AG09309 (cell line): ENCODE results near the gene ACYP1.

Experiments
- DNase-seq: peaks from one replicate; pipeline ENCODE4 v3.0.0-alpha.2; 2010; ENCODE audit warnings: low read depth
- H3K4me3 ChIP-seq: 2 replicates; pipeline ENCODE4 v1.5.1; 2011; ENCODE audit warnings: mild to moderate bottlenecking, low read depth, low read length, moderate library complexity; ENCODE audit not compliant: control insufficient read depth
- CTCF ChIP-seq: IDR thresholded peaks from 2 replicates; pipeline ENCODE4 v1.5.1; 2011; ENCODE audit warnings: mild to moderate bottlenecking, low read depth, low read length, inconsistent platforms; ENCODE audit not compliant: insufficient read depth, control insufficient read depth; ENCODE audit errors: missing control alignments

Gene ACYP1

DNA sequence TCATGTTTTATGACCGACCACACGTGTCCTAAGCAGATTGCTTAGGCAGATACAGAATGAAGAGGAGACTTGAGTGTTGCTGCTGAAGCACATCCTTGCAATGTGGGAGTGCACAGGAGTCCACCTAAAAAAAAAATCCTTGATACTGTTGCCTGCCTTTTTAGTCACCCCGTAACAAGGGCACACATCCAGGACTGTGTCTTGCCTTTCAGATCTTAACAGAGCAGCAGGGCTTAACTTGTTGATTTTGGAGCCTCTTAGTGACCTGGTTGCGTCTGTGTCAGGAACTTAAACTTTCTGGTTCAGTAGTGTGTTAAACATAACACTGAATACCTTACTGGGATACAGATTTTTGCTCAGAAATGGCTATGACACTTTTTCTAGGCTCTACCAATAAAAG lies 54.6 kb downstream of the ACYP1 start:
- TF ChIP-seq CTCF: no peak
- DNase-seq: no peak
- H3K4me3 ChIP-seq: no peak overlapping the region

DNA sequence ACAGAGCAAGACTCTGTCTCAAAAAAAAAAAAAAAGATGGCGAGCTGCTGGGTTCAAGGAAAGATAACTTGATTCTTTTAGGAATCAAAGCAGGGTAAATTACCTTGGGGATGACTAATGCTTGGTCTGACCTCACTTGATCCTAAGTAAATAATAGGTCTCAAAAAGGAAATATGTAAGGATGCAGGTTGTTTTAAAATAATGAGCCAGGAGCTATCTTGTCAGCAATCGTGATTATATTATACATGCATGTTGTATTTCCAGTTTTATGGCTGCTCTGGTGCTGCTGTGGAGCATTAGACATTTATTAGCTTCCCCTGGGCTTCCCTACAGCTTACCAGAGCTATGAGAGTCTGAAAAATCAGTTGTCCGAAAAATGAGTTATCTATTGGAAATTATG lies 58.5 kb downstream of the ACYP1 start:
- H3K4me3 ChIP-seq: no peak overlapping the region
- DNase-seq: no peak
- no peak for TF ChIP-seq CTCF

DNA sequence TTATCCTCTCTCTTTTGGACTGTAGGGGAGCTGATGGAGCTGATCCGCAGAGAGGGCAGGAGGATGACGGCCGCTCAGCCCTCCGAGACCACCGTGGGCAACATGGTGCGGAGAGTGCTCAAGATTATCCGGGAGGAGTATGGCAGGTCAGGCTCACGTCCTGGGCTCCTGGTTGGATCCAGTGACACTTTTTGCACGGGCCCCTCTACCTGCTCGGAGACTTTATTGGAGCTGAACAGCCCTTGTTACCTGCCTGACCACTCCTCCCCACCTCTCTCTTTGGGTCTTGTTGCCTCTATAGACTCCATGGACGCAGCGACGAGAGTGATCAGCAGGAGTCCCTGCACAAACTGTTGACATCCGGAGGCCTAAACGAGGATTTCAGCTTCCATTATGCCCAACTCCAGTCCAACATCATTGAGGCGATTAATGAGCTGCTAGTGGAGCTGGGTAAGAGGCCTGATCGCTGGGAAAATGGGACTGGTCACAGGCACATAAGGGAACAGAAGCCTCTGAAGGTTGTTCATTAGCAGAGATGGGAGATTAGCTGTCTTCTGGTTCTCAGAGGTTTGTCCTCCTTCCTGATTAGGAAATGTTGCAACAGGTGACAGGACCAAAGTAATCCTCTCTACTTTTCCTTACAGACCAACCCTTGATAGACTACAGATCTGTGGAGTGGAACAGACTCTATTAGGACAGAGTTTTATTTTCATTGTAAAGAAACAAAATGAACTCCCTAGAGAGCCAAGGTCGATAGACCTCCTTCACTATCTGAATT lies 60.4 kb downstream of the ACYP1 start:
- TF ChIP-seq CTCF: no peak
- DNase-seq: no peak

More for the DNA sequence above, 60.4 kb downstream of the ACYP1 start:
- H3K4me3 ChIP-seq: peak overlapping the region; percentile 87
